NAMALWA (cell line): ENCODE results near the gene SLCO3A1.

ENCODE experiments used
- DNase-seq: peaks from one replicate; pipeline ENCODE4 v3.0.0-alpha.2; 2015; ENCODE audit warnings: low spot score

Gene SLCO3A1

GRCh38 chr15:92128788-92129187, 275.3 kb downstream of the SLCO3A1 start:
- no peak for DNase-seq

GRCh38 chr15:92130244-92130643, 276.7 kb downstream of the SLCO3A1 start:
- no peak for DNase-seq

DNA sequence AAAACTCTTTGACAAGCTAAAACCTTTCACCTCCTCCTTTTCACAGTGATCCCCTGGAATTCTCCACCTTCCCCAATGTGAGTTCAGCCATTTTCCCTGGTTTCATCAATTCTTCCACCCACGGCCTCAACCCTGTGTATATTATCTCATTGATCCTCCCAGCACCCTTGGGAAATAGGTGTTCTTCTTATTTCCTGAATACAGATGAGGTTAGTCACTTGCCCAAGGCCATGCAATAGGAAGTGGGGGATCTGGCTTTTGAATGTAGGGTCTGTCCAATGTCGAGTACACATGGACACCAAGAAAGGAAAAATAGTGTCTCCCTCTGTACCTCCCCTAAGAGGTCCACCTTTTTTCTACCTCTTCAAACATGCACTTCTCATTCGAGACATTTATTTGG, 277.4 kb downstream of the SLCO3A1 start:
- DNase-seq = no peak

- DNase-seq = no peak
Observed at GRCh38 chr15:92132982-92133755, 279.7 kb downstream of the SLCO3A1 start.

DNA sequence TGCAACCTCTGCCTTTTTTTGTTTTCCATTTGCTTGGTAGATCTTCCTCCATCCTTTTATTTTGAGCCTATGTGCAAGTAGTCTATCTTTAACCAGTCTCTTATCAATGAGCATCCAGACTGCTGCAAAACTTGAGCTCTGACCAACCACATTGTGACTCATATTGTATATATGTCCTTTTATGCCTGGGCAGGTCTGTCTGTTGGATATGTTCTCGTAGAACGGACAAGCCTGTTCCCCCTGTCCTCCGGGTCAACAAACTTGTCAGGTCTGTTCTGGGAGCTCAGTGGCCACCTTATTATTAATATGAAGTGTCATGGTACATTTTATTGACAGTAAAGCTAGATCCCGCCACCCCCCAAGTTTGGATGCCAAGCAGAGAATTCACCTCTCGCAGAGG, 287.3 kb downstream of the SLCO3A1 start:
- no peak for DNase-seq

DNA sequence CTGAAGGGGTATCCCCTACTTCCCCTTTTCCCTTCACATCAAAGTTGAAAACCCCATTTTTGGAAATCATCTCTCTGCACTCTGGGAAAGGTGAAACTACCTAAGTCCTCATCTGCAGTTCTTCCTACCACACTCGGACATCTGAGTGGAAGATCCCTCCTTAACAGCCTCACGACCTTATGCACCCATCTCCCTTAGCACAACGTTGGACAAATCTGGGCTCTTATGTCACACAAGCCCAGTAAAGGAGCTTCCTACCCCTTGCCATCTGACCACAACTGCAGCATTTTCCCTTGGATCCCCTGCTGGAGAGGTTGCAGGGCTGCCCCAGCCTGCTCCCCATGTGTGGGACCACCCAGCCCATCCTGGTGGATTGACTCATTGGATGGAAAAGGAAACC, 288.1 kb downstream of the SLCO3A1 start:
- no peak for DNase-seq

DNA sequence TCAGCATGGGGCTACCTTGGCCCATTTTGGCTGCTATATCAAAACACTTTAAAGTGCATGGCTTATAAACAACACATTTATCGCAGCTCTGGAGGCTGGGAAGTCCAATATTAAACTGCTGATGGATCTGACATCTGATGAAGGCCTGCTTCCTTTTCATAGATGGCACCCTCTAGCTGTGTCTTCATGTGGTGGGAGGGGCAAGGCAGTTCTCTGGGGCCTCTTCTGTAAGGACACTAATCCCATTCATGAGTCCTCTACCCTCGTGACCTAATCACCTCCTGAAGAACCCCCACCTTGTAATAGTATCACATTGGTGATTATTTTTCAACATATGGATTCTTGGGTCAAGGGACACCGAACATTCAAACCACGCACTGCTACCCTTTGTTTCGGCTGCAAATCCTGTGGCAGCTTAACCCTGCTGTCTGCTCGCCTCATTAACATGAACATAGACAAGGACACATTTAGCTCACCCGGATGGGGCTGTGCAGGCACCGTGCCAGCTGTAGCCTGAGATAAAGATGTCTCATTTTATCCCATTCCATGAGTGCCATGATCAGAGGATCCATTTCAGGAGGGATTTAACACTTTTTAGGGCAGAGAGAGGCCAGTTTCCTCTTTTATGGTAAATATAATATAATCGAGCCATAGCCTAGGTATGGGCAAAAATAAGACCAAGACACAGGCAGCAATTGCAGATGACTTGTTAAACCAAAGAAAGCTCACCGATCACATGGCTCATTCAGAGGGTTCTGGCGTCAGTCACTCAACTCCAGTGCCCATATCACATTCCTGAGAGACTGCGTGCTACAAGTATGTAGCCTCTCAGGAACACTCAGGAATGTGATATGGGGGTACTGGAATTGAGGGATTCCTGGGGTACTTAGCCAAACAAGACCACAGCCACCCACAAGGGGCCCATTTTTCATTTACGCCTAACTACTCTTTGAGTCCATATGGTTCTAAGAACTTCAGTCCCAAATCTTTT, 289.0 kb downstream of the SLCO3A1 start:
- no peak for DNase-seq

DNA sequence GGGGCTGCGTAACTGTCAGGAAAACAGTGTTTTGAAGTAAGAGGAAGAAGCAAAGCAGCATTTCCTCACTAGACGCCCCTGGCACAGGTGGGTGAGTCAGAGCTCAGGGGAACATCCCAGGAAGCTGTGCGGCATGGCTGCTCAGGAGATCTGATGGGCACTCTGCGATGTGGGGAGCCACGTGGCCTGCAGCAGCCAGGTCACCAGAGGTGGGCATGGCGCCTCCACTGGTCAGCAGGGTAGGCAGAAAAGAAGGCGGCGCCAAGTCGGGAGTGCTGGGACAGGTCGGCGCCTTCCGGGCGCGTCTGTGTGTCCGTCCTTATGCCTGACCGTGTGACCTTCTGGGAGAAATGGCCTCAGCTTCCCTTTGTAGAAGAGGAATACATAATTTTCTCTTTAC, 290.3 kb downstream of the SLCO3A1 start:
- no peak for DNase-seq

GRCh38 chr15:92146511-92147150, 293.1 kb downstream of the SLCO3A1 start:
- DNase-seq = no peak

DNA sequence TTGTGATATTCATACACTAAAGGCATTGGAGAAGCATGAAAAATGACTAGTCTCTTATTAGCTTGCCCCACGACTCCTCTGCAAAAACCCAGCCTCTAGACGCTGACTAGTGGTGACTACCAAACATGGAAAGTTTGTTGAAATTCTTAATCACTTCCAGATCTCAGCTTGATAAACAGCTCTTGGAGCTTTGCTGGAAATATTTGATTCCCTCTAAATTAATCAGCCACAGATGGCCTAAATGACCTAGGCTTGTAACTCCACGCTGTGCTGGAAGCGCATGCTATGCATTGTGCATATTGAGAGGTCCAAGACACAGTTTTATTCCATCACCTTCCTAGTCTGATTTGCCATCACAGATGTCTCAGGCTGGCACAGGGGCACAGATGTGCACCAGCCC, 295.5 kb downstream of the SLCO3A1 start:
- no peak for DNase-seq

DNA sequence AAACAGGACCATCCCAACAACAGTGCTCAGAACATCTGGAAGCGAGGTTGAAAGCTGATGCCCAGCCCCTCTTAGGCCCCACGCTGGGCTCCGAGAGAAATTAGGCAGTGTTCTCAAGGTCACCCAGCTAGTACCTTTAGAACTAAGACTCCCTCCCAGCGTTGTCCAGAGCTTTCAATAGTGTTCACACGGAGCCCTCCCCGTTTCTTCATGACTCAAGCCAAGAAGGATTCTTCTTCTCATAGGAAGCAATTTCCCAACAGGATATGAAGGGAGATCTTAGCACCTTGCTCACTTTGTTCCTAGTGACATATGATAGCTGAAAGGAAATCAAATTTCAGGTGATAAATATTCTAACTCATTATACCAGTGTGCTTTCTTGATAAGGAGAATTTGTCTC, 296.0 kb downstream of the SLCO3A1 start:
- no peak for DNase-seq

DNA sequence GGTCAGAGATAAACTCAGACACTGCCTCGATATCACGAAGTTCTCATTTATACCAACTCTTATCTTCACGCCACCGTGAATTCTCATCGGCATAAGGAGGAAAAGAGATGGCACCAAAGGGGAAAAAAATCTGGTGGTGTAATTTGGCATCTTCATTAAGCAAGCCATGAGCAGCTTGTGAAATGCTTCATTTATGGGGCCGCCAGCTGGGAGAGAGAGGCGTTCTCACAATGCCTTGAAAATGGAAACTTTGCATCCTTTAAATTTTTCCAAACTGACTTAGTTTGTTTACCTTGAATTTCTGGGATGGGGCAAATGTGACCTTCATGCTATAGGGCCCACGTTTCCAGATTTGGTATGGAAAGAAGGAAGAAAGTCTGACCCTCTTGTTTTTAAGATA, 297.7 kb downstream of the SLCO3A1 start:
- no peak for DNase-seq

DNA sequence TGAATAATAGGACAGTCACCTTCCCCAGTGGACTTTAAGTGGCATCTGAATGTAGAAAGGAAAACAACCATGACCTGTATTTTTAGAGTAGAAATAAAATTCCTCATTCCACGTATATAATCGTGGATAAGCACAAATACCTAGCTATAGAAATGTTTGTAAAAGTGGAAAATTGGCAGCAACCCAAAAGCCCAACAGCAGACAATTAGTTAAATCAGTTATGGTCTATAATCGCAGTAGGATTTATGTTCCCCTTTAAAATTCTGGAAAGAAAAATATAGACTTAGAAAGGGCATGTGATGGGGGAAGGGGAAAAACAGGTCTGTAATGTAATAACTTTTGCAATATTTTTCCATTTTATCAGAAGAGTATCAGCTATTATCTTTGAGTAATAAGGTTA, 298.2 kb downstream of the SLCO3A1 start:
- no peak for DNase-seq

- no peak for DNase-seq
Observed at GRCh38 chr15:92152983-92153382, 299.5 kb downstream of the SLCO3A1 start.

GRCh38 chr15:92153620-92154019, 300.1 kb downstream of the SLCO3A1 start:
- DNase-seq = no peak

GRCh38 chr15:92155934-92156333, 302.4 kb downstream of the SLCO3A1 start:
- no peak for DNase-seq

GRCh38 chr15:92157666-92158298, 304.3 kb downstream of the SLCO3A1 start:
- DNase-seq = no peak

GRCh38 chr15:92158426-92158825, 304.9 kb downstream of the SLCO3A1 start:
- no peak for DNase-seq

DNA sequence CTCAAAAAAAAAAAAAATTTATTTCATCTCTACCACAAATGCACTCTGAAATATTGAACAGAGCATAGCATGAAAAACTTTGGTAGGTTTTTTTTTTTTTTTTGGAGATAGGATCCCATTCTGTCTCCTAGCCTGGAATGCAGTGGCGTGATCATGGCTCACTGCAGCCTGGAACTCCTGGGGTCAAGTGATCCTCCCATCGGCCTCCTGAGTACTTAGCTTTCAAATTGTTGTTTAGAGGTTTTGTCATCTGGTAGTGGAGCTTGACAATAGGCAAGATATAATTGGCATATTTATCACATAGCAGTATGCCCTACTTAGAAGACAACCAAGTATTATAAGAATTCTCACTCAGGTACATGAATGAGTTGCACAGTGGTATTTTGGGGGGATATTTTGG, 306.0 kb downstream of the SLCO3A1 start:
- DNase-seq = no peak

- DNase-seq = no peak
Observed at GRCh38 chr15:92159906-92160841, 306.7 kb downstream of the SLCO3A1 start.
